Measurements from ENCODE around the gene ANO5. TPM values are rescaled to one million over a fixed set of nuclear protein-coding genes. Genes with fewer than 3 reads are reported as not detected.
"Not testable (repeated sequence)": the region's sequence is repeated elsewhere in the genome, so short reads cannot be mapped to it uniquely, and the experiment has no call there.

Gene ANO5
- total RNA-seq, 1 experiment from 2014 or later, result 1.1 TPM

DNA sequence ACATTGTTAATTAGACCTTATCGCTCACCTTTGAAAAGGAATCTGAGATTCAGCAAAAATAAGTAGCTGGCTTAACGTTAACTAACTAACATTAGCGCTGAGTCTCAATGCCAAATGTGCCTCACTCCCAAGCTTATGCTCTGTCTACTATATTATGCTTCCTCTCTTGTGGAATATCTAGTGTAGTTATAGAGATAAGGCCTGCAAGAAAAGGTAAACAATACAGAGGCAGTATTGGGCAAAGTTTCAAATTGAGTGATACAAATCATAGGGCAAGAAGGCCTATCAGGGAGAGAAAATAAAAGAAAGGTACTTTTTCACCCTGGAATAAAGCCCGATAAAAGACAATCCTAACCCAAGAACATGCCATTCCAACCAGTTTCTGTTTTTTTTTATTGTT, 83.7 kb downstream of the ANO5 start:
- Histone ChIP-seq H3K4me1 (ENCODE audit: control insufficient read depth in 1 of 2, insufficient read depth in 2 of 2, low read length in 2 of 2) (no peaks in the 10 kb centered on the region), H3K4me3 (replicated peaks in 1 of 2; ENCODE audit: low read depth in 1 of 2, low read length in 2 of 2) (no peak overlapping the region), H2AFZ (ENCODE audit: low read depth, low read length, poor library complexity, severe bottlenecking) (no peak overlapping the region), H3K9me3 (ENCODE audit: control insufficient read depth in 1 of 2, insufficient read depth in 1 of 2, low read depth in 1 of 2, low read length in 2 of 2) (no peaks in the 10 kb centered on the region), H3K36me3 (ENCODE audit: control insufficient read depth in 1 of 2, insufficient read depth in 2 of 2, low read length in 2 of 2) (no peaks in the 10 kb centered on the region), H3K27me3 (ENCODE audit: insufficient read depth, low read length) (no peaks in the 10 kb centered on the region), H4K20me1 (ENCODE audit: insufficient read depth) (no peaks in the 10 kb centered on the region), H3K27ac (ENCODE audit: low read depth, low read length) (no peak overlapping the region), H3K9me2 (ENCODE audit: insufficient read depth) (no peaks in the 10 kb centered on the region), H3K4me2 (ENCODE audit: low read length) (no peak overlapping the region), H3K79me2 (ENCODE audit: insufficient read depth, low read length) (no peaks in the 10 kb centered on the region), H3K9ac (ENCODE audit: low read length) (no peak overlapping the region)
- ChIA-PET POLR2A (no interaction called here), RAD21 (ENCODE audit: low non-redundant PET in 1 of 2, low total read pairs in 2 of 2, uncharacterized antibody in 2 of 2, unreplicated experiment in 2 of 2) (no interaction called here), CTCF (no interaction called here)
- ATAC-seq (no peak), DNase-seq (ENCODE audit: low read depth, low spot score) (no peak)
- intact Hi-C loops (cut with micrococcal nuclease), result no loop called here
- TF ChIP-seq SP1 (IDR thresholded peaks at IDR 0.05; ENCODE audit: low read depth), result no peak
- TF ChIP-seq MAX (IDR thresholded peaks at IDR 0.05), result no peak
- no peak for TF ChIP-seq CBX3 (IDR thresholded peaks at IDR 0.05; ENCODE audit: low read depth)
- BruUV-seq (replicated peaks), result no TSS peak

DNA sequence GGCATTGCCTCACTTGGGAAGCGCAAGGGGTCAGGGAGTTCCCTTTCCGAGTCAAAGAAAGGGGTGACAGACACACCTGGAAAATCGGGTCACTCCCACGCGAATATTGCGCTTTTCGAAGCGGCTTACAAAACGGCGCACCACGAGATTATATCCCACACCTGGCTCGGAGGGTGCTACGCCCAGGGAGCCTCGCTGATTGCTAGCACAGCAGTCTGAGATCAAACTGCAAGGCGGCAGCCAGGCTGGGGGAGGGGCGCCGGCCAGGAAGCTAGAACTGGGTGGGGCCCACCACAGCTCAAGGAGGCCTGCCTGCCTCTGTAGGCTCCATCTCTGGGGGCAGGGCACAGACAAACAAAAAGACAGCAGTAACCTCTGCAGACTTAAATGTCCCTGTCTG, 92.1 kb downstream of the ANO5 start:
- H3K9ac ChIP-seq (ENCODE audit: low read length); POLR2A ChIA-PET; RAD21 ChIA-PET (ENCODE audit: low non-redundant PET in 1 of 2, low total read pairs in 2 of 2, uncharacterized antibody in 2 of 2, unreplicated experiment in 2 of 2); H3K4me2 ChIP-seq (ENCODE audit: low read length); DNase-seq (ENCODE audit: low read depth, low spot score); H3K4me3 ChIP-seq (replicated peaks in 1 of 2; ENCODE audit: low read depth in 1 of 2, low read length in 2 of 2); H2AFZ ChIP-seq (ENCODE audit: low read depth, low read length, poor library complexity, severe bottlenecking); H3K79me2 ChIP-seq (ENCODE audit: insufficient read depth, low read length); H3K9me3 ChIP-seq (ENCODE audit: control insufficient read depth in 1 of 2, insufficient read depth in 1 of 2, low read depth in 1 of 2, low read length in 2 of 2); intact Hi-C loops (cut with micrococcal nuclease); H3K27me3 ChIP-seq (ENCODE audit: insufficient read depth, low read length); H4K20me1 ChIP-seq (ENCODE audit: insufficient read depth); BruUV-seq (replicated peaks); ATAC-seq; H3K27ac ChIP-seq (ENCODE audit: low read depth, low read length); H3K4me1 ChIP-seq (ENCODE audit: control insufficient read depth in 1 of 2, insufficient read depth in 2 of 2, low read length in 2 of 2); H3K9me2 ChIP-seq (ENCODE audit: insufficient read depth); H3K36me3 ChIP-seq (ENCODE audit: control insufficient read depth in 1 of 2, insufficient read depth in 2 of 2, low read length in 2 of 2); CTCF ChIA-PET: not testable (repeated sequence)

- POLR2A ChIA-PET, result no interaction called here
- H3K27ac ChIP-seq (ENCODE audit: low read depth, low read length), result no peak overlapping the region
- intact Hi-C loops (cut with micrococcal nuclease), result no loop called here
- H3K79me2 ChIP-seq (ENCODE audit: insufficient read depth, low read length), result no peaks in the 10 kb centered on the region
- no peak overlapping the region for H3K4me3 ChIP-seq (replicated peaks in 1 of 2; ENCODE audit: low read depth in 1 of 2, low read length in 2 of 2)
- no peaks in the 10 kb centered on the region for H4K20me1 ChIP-seq (ENCODE audit: insufficient read depth)
- H3K4me2 ChIP-seq (ENCODE audit: low read length), result no peak overlapping the region
- 0 out of 2 replicates have a peak, but pooled peaks cover 3% of the 10 kb centered on the region for H3K27me3 ChIP-seq (ENCODE audit: insufficient read depth, low read length)
- no TSS peak for BruUV-seq (replicated peaks)
- RAD21 ChIA-PET (ENCODE audit: low non-redundant PET in 1 of 2, low total read pairs in 2 of 2, uncharacterized antibody in 2 of 2, unreplicated experiment in 2 of 2), result no interaction called here
- no peaks in the 10 kb centered on the region for H3K36me3 ChIP-seq (ENCODE audit: control insufficient read depth in 1 of 2, insufficient read depth in 2 of 2, low read length in 2 of 2)
- DNase-seq (ENCODE audit: low read depth, low spot score) (no peak), ATAC-seq (no peak)
- H3K9me3 ChIP-seq (ENCODE audit: control insufficient read depth in 1 of 2, insufficient read depth in 1 of 2, low read depth in 1 of 2, low read length in 2 of 2), result no peaks in the 10 kb centered on the region
- H3K9me2 ChIP-seq (ENCODE audit: insufficient read depth), result no peaks in the 10 kb centered on the region
- TF ChIP-seq FOSL1 (IDR thresholded peaks at IDR 0.05; ENCODE audit: low read depth) (no peak), EZH2 (IDR thresholded peaks at IDR 0.05) (no peak), ZFX (IDR thresholded peaks at IDR 0.05) (no peak), ZBTB33 (IDR thresholded peaks at IDR 0.05; ENCODE audit: extremely low read depth, insufficient replicate concordance, low read length) (no peak), RAD21 (IDR thresholded peaks at IDR 0.05; ENCODE audit: low read depth) (no peak), EGR1 (IDR thresholded peaks at IDR 0.05; ENCODE audit: low read depth) (no peak)
- H3K4me1 ChIP-seq (ENCODE audit: control insufficient read depth in 1 of 2, insufficient read depth in 2 of 2, low read length in 2 of 2), result no peaks in the 10 kb centered on the region
- H3K9ac ChIP-seq (ENCODE audit: low read length), result no peak overlapping the region
- CTCF ChIA-PET, result interaction anchor here (1.1 kb wide), 1 partner anchor 132 kb away, joined by 4 read pairs; no protein-coding TSS in a partner anchor
- no peak overlapping the region for H2AFZ ChIP-seq (ENCODE audit: low read depth, low read length, poor library complexity, severe bottlenecking)
Observed at GRCh38 chr11:22302368-22302767, 109.5 kb downstream of the ANO5 start.

All from HCT116 (cell line).